ENCODE measurements around the gene OTOR.

Gene OTOR

DNA sequence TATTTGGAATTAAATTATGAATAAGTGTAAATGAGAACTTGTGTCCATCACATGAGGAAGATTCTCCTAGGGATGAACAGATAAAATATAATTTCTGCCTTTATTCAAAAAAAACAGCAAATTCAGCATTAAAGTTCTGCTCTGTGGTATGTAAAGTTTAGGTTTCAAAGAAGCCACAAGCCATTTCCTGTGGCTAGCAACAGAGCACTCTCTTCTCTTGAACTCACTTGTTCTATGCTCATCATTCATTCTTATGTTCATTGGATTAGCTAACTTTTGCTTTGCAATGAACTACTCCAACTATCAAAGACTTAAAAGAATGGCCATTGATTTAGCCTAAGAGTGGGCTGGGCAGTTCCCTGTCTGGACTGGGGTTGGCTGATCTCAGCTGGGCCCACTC, 39.1 kb upstream of the OTOR start:
- H3K4me3 ChIP-seq (ENCODE audit: low read depth, low read length), result no peak overlapping the region
- DNase-seq (ENCODE audit: low read depth), result peak; percentile 41
- TF ChIP-seq, protein P1, sequence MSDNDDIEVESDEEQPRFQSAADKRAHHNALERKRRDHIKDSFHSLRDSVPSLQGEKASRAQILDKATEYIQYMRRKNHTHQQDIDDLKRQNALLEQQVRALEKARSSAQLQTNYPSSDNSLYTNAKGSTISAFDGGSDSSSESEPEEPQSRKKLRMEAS (IDR thresholded peaks at IDR 0.05; ENCODE audit: low read depth, low read length), result no peak
- TF ChIP-seq, protein P2, sequence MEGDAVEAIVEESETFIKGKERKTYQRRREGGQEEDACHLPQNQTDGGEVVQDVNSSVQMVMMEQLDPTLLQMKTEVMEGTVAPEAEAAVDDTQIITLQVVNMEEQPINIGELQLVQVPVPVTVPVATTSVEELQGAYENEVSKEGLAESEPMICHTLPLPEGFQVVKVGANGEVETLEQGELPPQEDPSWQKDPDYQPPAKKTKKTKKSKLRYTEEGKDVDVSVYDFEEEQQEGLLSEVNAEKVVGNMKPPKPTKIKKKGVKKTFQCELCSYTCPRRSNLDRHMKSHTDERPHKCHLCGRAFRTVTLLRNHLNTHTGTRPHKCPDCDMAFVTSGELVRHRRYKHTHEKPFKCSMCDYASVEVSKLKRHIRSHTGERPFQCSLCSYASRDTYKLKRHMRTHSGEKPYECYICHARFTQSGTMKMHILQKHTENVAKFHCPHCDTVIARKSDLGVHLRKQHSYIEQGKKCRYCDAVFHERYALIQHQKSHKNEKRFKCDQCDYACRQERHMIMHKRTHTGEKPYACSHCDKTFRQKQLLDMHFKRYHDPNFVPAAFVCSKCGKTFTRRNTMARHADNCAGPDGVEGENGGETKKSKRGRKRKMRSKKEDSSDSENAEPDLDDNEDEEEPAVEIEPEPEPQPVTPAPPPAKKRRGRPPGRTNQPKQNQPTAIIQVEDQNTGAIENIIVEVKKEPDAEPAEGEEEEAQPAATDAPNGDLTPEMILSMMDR (IDR thresholded peaks at IDR 0.05; ENCODE audit: low read depth, low read length), result no peak
- TF ChIP-seq MYC (IDR thresholded peaks at IDR 0.05; ENCODE audit: low read depth, low read length), result no peak
- TF ChIP-seq POLR2A (IDR thresholded peaks at IDR 0.05; ENCODE audit: extremely low read depth, insufficient read length), result no peak

DNA sequence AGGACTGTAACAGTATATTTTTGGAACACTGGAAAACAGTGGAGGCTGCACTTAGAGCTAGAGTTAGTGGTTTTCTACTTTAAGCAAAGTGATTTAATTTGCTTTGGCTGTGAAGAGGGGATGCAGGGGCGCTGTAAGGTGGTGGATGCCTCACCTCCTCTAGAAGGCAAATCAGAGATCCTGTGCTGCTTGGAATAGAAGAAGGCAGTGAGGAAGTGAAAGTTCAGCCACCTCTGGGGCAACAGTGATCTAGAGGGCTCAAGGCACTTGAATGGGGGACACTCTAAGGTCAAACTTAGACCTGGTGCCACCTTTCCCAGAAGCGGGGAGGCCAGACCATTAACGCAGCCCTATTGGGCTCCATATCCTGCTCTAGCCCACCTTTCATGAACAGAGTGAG, 37.4 kb upstream of the OTOR start:
- no peak overlapping the region for H3K4me3 ChIP-seq (ENCODE audit: low read depth, low read length)
- TF ChIP-seq POLR2A (IDR thresholded peaks at IDR 0.05; ENCODE audit: extremely low read depth, insufficient read length) (no peak), MYC (IDR thresholded peaks at IDR 0.05; ENCODE audit: low read depth, low read length) (no peak)
- TF ChIP-seq, protein P2 (IDR thresholded peaks at IDR 0.05; ENCODE audit: low read depth, low read length), result no peak
- TF ChIP-seq, protein P1 (IDR thresholded peaks at IDR 0.05; ENCODE audit: low read depth, low read length), result no peak
- DNase-seq (ENCODE audit: low read depth), result peak; percentile 25

DNA sequence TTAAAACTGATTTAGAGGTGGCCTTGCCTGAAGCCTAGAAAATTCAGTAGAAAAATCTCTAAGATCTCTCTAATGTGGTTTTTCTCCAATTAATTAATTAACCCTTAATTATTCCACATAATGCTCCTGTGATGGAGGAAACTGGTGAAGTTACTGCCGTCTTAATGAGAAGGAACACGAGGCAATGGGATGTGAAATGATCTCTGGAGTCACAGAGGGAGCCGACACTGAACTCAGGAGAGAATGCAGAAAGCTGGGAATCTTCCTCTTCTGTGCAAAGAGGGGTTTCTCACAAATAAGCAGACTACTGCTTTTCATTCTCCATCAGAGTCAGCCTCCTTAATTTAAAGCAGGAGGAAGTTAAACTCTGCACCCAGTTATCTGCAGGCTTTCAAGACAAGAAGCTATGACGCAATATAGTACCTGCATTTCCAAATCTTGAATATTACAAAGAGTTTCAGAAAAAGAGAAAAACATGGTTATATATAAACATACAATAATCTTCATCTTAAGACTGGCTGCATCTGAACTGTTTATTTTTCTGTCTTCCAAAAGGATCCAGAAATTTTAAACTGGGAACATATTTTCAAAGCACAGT, 36.4 kb upstream of the OTOR start:
- H3K4me3 ChIP-seq (ENCODE audit: low read depth, low read length), result no peak overlapping the region
- TF ChIP-seq MYC (IDR thresholded peaks at IDR 0.05; ENCODE audit: low read depth, low read length) (no peak), POLR2A (IDR thresholded peaks at IDR 0.05; ENCODE audit: extremely low read depth, insufficient read length) (no peak)
- TF ChIP-seq, protein P1 (IDR thresholded peaks at IDR 0.05; ENCODE audit: low read depth, low read length), result no peak
- TF ChIP-seq, protein P2 (IDR thresholded peaks at IDR 0.05; ENCODE audit: low read depth, low read length), result no peak
- DNase-seq (ENCODE audit: low read depth), result peak; percentile 76

DNA sequence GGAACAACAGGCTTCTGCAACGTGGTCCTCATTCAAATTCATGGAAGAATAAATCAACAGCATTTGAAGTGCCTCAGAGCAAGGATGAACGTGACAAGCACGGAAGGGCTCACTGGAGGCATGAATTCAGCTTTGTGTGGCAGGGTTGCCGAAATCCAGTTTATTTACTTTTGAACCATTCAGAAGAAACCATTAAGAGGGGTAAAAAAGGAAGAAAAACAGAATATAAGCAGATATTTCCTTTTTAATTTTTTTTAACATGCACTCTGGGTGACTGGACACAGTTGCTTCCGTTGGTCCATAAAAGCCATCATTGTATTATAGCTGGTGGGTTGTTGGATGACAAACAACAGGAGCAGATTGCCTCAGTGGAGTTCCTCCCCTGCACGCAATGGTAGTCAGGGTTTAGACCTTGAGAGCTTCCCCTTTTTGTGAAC, 35.6 kb upstream of the OTOR start:
- peak; percentile 82 for DNase-seq (ENCODE audit: low read depth)
- TF ChIP-seq, protein P1 (IDR thresholded peaks at IDR 0.05; ENCODE audit: low read depth, low read length), result no peak
- no peak for TF ChIP-seq MYC (IDR thresholded peaks at IDR 0.05; ENCODE audit: low read depth, low read length)
- TF ChIP-seq, protein P2 (IDR thresholded peaks at IDR 0.05; ENCODE audit: low read depth, low read length), result no peak
- TF ChIP-seq POLR2A (IDR thresholded peaks at IDR 0.05; ENCODE audit: extremely low read depth, insufficient read length), result no peak
- no peak overlapping the region for H3K4me3 ChIP-seq (ENCODE audit: low read depth, low read length)

DNA sequence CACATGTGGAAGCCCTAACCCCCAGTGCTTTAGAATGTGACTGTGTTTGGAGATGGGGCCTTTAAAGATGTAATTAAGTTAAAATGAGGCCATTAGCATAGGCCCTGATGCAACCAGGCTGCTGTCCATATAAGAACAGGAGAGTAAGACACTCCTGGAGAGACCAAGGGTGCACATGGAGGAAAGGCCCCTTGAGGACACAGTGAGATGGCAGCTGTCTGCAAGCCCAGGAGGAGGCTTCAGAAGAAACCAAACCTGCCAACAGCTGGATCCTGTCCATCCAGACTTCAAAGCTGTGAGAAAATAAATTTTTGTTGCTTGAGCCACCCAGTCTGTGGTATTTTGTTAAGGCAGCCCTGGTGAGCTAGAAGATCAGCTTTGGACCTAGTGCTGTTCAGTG, 35.1 kb upstream of the OTOR start:
- peak; percentile 58 for DNase-seq (ENCODE audit: low read depth)
- H3K4me3 ChIP-seq (ENCODE audit: low read depth, low read length), result no peak overlapping the region
- TF ChIP-seq, protein P2 (IDR thresholded peaks at IDR 0.05; ENCODE audit: low read depth, low read length), result no peak
- TF ChIP-seq POLR2A (IDR thresholded peaks at IDR 0.05; ENCODE audit: extremely low read depth, insufficient read length) (no peak), MYC (IDR thresholded peaks at IDR 0.05; ENCODE audit: low read depth, low read length) (no peak)
- TF ChIP-seq, protein P1 (IDR thresholded peaks at IDR 0.05; ENCODE audit: low read depth, low read length), result no peak

All from NB4 (cell line).